Activated B cell treated with CpG ODN at 0.5 μM for 24 hours (primary cell): ENCODE data around the gene CKAP5. TPM values are rescaled to one million over a fixed set of nuclear protein-coding genes. Genes with fewer than 3 reads are reported as not detected.

Source experiments
- ATAC-seq: fragments of 200-7000 bp; cut with Tn5 transposase; one replicate; pipeline ENCODE4 v1.10.0; 2021; ENCODE audit warnings: low read depth, mild to moderate bottlenecking, moderate library complexity
- CTCF ChIA-PET: fragments of 350-600 bp; sonication (Branson Sonifier 250); formaldehyde crosslinking; loops from one replicate; lab custom pipeline; 2021; ENCODE audit warnings: antibody characterized with exemption; lab: Charles Lee
- POLR2A ChIA-PET: fragments of 350-600 bp; sonication (Branson Sonifier 250); formaldehyde crosslinking; loops from one replicate; lab custom pipeline; 2021; ENCODE audit warnings: antibody characterized with exemption; lab: Charles Lee
- DNase-seq: peaks from one replicate; pipeline ENCODE4 v3.0.0; 2022
- H3K27ac Mint-ChIP-seq: one replicate; pipeline ENCODE4 v1.8.0; 2020; ENCODE audit warnings: mixed read lengths
- H3K27me3 Mint-ChIP-seq: one replicate; pipeline ENCODE4 v1.8.0; 2021; ENCODE audit warnings: mixed read lengths
- H3K36me3 Mint-ChIP-seq: one replicate; pipeline ENCODE4 v1.8.0; 2021; ENCODE audit warnings: low read depth, mixed read lengths
- H3K4me1 Mint-ChIP-seq: one replicate; pipeline ENCODE4 v1.8.0; 2021; ENCODE audit warnings: mixed read lengths
- H3K4me3 Mint-ChIP-seq: one replicate; pipeline ENCODE4 v1.8.0; 2020; ENCODE audit warnings: mild to moderate bottlenecking, mixed read lengths
- H3K9me3 Mint-ChIP-seq: one replicate; pipeline ENCODE4 v1.8.0; 2020; ENCODE audit warnings: mixed read lengths
- intact Hi-C: fragments of 100-400 bp; cut with micrococcal nuclease; formaldehyde crosslinking; loops from one replicate; pipeline ENCODE4 v1.15.1; 2024
- total RNA-seq: library from RNA; stranded (reverse); gene quantifications from 2 replicates; pipeline ENCODE4 v1.2.3, GENCODE V29; 2022
- TF ChIP-seq, protein P1 (sequence below): fragments of 200-600 bp; IDR thresholded peaks from one replicate; pipeline ENCODE4 v1.8.0; 2022; ENCODE audit warnings: antibody characterized with exemption, mild to moderate bottlenecking

The CKAP5 gene
- total RNA-seq, 1 donor from 2014 or later = 50.4 TPM

DNA sequence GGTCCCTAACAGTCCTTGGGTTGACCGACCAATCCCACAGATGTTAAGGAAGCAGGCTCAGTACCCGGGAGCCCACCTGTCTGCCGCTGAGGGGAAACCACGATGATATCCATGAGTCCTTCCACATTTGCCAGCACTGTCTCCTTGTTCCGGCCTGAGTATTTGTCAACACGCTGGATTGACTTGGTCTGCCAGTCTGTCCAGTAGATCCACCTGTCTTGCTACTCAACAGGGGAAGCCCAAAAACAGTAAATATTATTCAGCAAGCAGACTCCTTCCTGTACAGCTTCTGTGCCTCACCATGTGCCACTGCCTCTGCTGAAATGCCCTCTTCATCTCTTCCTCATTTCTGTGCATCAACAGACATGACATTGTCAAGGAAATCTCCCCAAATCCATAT is 22.8 kb upstream of the CKAP5 start:
- CTCF ChIA-PET = no interaction called here
- H3K4me3 Mint-ChIP-seq = no peak overlapping the region
- intact Hi-C loops = no loop called here
- H3K9me3 Mint-ChIP-seq = no peaks in the 10 kb centered on the region
- POLR2A ChIA-PET = no interaction called here
- TF ChIP-seq, protein P1, sequence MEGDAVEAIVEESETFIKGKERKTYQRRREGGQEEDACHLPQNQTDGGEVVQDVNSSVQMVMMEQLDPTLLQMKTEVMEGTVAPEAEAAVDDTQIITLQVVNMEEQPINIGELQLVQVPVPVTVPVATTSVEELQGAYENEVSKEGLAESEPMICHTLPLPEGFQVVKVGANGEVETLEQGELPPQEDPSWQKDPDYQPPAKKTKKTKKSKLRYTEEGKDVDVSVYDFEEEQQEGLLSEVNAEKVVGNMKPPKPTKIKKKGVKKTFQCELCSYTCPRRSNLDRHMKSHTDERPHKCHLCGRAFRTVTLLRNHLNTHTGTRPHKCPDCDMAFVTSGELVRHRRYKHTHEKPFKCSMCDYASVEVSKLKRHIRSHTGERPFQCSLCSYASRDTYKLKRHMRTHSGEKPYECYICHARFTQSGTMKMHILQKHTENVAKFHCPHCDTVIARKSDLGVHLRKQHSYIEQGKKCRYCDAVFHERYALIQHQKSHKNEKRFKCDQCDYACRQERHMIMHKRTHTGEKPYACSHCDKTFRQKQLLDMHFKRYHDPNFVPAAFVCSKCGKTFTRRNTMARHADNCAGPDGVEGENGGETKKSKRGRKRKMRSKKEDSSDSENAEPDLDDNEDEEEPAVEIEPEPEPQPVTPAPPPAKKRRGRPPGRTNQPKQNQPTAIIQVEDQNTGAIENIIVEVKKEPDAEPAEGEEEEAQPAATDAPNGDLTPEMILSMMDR = no peak
- peaks cover 4% of the 10 kb centered on the region for H3K27me3 Mint-ChIP-seq
- DNase-seq (no peak), ATAC-seq (no peak)
- H3K36me3 Mint-ChIP-seq = no peaks in the 10 kb centered on the region
- no peaks in the 10 kb centered on the region for H3K4me1 Mint-ChIP-seq
- no peak overlapping the region for H3K27ac Mint-ChIP-seq

DNA sequence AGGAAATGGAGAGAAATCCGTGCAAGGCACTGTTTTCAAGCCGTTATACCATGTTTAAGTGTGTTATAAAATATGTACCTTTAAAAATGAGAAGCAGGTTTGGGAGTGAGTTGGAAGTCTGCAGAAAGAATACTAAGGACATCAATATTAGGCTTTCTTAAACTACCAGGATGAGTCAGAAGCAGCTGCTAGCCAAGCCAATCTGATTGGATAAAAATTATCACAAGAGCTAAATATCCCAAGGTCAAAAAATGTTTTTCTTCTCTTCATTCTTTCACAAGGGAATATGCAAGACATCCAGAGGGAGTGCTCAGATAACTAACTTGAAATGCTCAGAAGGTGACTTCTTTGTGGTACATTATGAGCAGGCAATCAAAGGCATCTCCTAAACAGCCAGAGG is 19.3 kb upstream of the CKAP5 start:
- Mint-ChIP-seq H3K9me3 (no peaks in the 10 kb centered on the region), H3K27me3 (no peaks in the 10 kb centered on the region), H3K4me3 (no peak overlapping the region), H3K36me3 (no peaks in the 10 kb centered on the region), H3K4me1 (no peaks in the 10 kb centered on the region), H3K27ac (no peak overlapping the region)
- no peak for ATAC-seq
- POLR2A ChIA-PET = no interaction called here
- TF ChIP-seq, protein P1 = no peak
- intact Hi-C loops = no loop called here
- CTCF ChIA-PET = no interaction called here
- DNase-seq = no peak

DNA sequence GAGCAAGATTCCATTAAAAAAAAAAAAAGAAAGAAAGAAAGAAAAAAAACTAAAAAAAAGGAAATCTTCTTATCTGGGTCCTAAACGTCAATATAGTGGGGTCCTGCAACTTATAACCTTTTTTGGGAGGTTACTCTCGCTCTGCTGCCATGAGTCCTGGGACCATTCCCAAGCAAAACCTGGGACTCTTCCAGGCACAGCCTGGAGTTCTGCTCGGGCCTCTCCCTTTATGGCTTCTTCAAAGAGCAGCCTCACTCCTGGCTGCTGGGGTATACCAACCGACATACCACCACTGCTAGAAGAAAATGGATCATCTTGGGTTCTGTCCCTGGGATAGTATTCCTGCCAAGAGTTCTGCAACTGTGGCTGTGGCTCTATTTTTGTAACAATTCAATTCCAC is 14.1 kb upstream of the CKAP5 start:
- H3K36me3 Mint-ChIP-seq = no peaks in the 10 kb centered on the region
- no peaks in the 10 kb centered on the region for H3K4me1 Mint-ChIP-seq
- ATAC-seq (no peak), DNase-seq (no peak)
- CTCF ChIA-PET = interaction anchor here (0.6 kb wide), 1 partner anchor 405 kb away, joined by 4 read pairs; no protein-coding TSS in a partner anchor
- POLR2A ChIA-PET = no interaction called here
- TF ChIP-seq, protein P1 = no peak
- no peaks in the 10 kb centered on the region for H3K9me3 Mint-ChIP-seq
- H3K27ac Mint-ChIP-seq = no peak overlapping the region
- intact Hi-C loops = no loop called here
- no peaks in the 10 kb centered on the region for H3K27me3 Mint-ChIP-seq
- no peak overlapping the region for H3K4me3 Mint-ChIP-seq

DNA sequence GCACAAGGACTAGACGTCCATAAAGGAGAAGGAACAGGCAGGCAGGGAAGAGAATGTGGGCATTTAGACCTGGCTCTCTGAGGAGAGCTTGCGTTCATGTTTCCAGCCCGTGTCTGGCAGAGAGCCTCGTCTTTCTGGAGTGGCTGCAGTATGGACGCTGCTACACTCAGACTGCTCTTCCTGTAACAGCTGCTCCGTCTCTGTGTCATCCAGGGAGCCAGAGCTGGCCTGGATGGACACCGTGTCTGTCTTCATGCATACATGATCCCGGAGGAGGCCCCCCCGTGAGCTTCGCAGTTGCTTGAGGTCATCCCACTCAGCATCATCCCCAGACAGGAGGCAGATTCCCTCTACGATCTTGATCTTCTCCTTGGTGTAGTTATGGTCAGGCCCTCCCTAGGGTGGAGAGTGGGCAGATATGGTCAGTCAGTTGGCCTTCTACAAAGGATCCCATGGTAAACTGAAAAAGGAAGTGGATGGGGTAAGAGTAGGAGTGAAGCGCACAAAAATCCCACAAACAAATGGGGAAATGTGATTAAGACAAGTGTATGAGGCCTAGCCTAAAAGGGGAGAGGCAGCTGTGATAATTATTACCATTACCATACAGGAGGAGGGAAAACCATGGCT is 13.0 kb upstream of the CKAP5 start:
- DNase-seq = no peak
- no peaks in the 10 kb centered on the region for H3K36me3 Mint-ChIP-seq
- no peak for ATAC-seq
- intact Hi-C loops = no loop called here
- no peak overlapping the region for H3K27ac Mint-ChIP-seq
- H3K9me3 Mint-ChIP-seq = no peaks in the 10 kb centered on the region
- TF ChIP-seq, protein P1 = no peak
- no peaks in the 10 kb centered on the region for H3K4me1 Mint-ChIP-seq
- POLR2A ChIA-PET = no interaction called here
- no peak overlapping the region for H3K4me3 Mint-ChIP-seq
- H3K27me3 Mint-ChIP-seq = no peaks in the 10 kb centered on the region
- CTCF ChIA-PET = no interaction called here

DNA sequence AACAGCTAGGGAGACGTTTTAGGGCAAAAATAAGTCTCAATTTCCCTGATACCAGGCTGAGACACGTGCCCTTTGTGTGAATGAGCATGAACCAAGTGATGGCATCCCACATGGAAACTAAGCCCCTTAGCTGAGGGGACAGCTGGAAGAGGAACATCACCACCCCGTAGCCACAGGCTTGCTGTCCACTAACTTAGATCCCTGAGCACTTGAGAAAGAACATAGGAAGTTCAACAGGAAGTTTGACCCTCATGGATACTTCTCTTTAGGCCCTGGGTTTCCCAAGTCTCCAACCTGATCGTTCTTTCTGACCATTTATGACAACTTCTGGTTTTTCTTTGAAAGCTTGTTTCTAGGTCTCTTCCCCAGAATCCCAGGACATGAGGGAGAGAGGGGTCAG is 11.6 kb upstream of the CKAP5 start:
- ChIA-PET POLR2A (no interaction called here), CTCF (no interaction called here)
- no peaks in the 10 kb centered on the region for H3K27me3 Mint-ChIP-seq
- no peaks in the 10 kb centered on the region for H3K36me3 Mint-ChIP-seq
- no peak overlapping the region for H3K27ac Mint-ChIP-seq
- DNase-seq = no peak
- TF ChIP-seq, protein P1 = no peak
- no peak overlapping the region for H3K4me3 Mint-ChIP-seq
- ATAC-seq = no peak
- H3K4me1 Mint-ChIP-seq = no peaks in the 10 kb centered on the region
- intact Hi-C loops = no loop called here
- H3K9me3 Mint-ChIP-seq = no peaks in the 10 kb centered on the region
